Esophagus muscularis mucosa (tissue), 4 donors: ENCODE measurements around the gene CIRBP. TPM values are rescaled to one million over a fixed set of nuclear protein-coding genes. Genes with fewer than 3 reads are reported as not detected.

ENCODE experiments used
- DNase-seq: peaks from one replicate; pipeline ENCODE4 v3.0.0-alpha.2; 2017; ENCODE audit errors: extremely low spot score
- H3K27ac ChIP-seq, 4 donors: fragments of 200-600 bp; sonication (generic); replicated peaks in 1 of 4; 1 replicate in 3 of 4; 2 replicates in 1 of 4; pipeline ENCODE4 v1.5.1; 2016 to 2019; ENCODE audit warnings: mild to moderate bottlenecking in 1 of 4
- H3K27me3 ChIP-seq, 4 donors: fragments of 200-600 bp; sonication (generic); one replicate each; pipeline versions ENCODE4 v1.5.1 to v1.6.0; 2016 to 2019
- H3K36me3 ChIP-seq, 4 donors: fragments of 200-600 bp; sonication (generic); one replicate each; pipeline ENCODE4 v1.5.1; 2016 to 2019
- H3K4me1 ChIP-seq, 4 donors: fragments of 200-600 bp; sonication (generic); one replicate each; pipeline ENCODE4 v1.5.1; 2016 to 2019
- H3K4me3 ChIP-seq, 4 donors: fragments of 200-600 bp; sonication (generic); 1 replicate in 2 of 4; 2 replicates in 2 of 4; pipeline ENCODE4 v1.5.1; 2016 to 2019; ENCODE audit warnings: mild to moderate bottlenecking in 4 of 4, moderate library complexity in 1 of 4
- H3K9me3 ChIP-seq, 4 donors: fragments of 200-600 bp; sonication (generic); 1 replicate in 3 of 4; 2 replicates in 1 of 4; pipeline ENCODE4 v1.5.1; 2016 to 2019
- EP300 ChIP-seq: sonication (generic); formaldehyde crosslinking; IDR thresholded peaks from one replicate; pipeline ENCODE4 v1.6.1; 2017; ENCODE audit warnings: antibody characterized with exemption
- POLR2A ChIP-seq: fragments of 450-650 bp; IDR thresholded peaks from one replicate; pipeline ENCODE4 v1.6.1; 2017; ENCODE audit warnings: antibody characterized with exemption, moderate library complexity, mild to moderate bottlenecking, low read depth
- POLR2AphosphoS5 ChIP-seq, 2 donors: sonication (generic); formaldehyde crosslinking; IDR thresholded peaks; one replicate each; pipeline ENCODE4 v1.6.1; 2017; ENCODE audit warnings: antibody characterized with exemption in 2 of 2
- WGBS: methylation state at CpG from one replicate; pipeline ENCODE4 v1.1.5; 2018; 5-methylcytosine and 5-hydroxymethylcytosine counted together
- intact Hi-C: fragments of 100-400 bp; cut with DNase I; formaldehyde crosslinking; loops from one replicate; pipeline ENCODE4 v1.15.1; 2023
- total RNA-seq, 4 donors: library from RNA; depleted of rRNA; stranded (reverse); fragments of >200 nt; gene quantifications; one replicate each; pipeline versions ENCODE4 v1.1.0 to v1.2.1, GENCODE V29; 2016
- TF ChIP-seq, protein P1 (sequence below), 3 experiments: fragments of 200-600 bp in 2 of 3; fragments of 450-650 bp in 1 of 3; sonication (generic) in 2 of 3; IDR thresholded peaks; one replicate each; pipeline ENCODE4 v1.5.1; 2017 to 2019; ENCODE audit warnings: antibody characterized with exemption in 3 of 3, mild to moderate bottlenecking in 2 of 3, moderate library complexity in 1 of 3

The CIRBP gene
- total RNA-seq, 4 donors from 2014 or later = 236 to 601 (median 429) TPM

DNA sequence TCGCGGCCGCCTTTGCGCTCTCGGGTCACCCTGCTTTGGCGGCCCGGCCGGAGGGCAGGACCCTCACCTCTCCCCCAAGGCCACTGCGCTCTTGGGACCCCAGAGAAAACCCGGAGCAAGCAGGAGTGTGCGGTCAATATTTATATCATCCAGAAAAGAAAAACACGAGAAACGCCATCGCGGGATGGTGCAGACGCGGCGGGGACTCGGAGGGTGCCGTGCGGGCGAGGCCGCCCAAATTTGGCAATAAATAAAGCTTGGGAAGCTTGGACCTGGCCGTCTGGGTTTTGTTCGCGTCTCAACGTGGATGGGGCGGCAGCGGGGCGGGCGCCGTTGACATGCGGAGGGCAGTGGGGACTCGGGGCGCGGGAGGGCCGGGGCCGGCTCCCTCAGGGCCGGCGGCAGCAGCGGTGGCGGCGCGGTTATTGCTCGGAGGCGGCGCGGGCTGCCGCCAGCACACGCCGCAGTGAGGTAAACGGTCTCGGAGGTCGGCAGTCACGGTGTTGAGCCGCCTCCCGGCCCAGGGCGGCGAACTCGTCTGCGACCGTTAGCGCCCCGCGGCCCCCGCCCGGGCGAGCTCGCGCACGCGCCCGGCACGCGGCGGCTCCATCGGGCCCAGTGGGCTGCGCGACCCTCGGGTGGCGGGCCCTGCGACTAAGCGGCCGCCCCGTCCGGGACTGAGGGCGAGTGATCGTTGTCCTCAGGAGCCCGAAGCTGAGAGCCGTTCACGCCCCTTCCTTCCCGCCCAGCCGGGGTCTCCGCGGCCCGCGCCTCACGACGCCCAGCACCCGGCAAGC is 40.8 kb upstream of the CIRBP start:
- H3K27me3 ChIP-seq = no peaks in the 10 kb centered on the region
- H3K36me3 ChIP-seq = peaks cover 24 to 53% (median 50%) of the 10 kb centered on the region in 4 donors
- 96% methylated on average over 100 of the region's 100 CpGs for WGBS
- intact Hi-C loops = no loop called here
- no peak overlapping the region for H3K4me3 ChIP-seq
- H3K4me1 ChIP-seq = peaks cover 13 to 23% (median 20%) of the 10 kb centered on the region in 4 donors
- TF ChIP-seq, protein P1, sequence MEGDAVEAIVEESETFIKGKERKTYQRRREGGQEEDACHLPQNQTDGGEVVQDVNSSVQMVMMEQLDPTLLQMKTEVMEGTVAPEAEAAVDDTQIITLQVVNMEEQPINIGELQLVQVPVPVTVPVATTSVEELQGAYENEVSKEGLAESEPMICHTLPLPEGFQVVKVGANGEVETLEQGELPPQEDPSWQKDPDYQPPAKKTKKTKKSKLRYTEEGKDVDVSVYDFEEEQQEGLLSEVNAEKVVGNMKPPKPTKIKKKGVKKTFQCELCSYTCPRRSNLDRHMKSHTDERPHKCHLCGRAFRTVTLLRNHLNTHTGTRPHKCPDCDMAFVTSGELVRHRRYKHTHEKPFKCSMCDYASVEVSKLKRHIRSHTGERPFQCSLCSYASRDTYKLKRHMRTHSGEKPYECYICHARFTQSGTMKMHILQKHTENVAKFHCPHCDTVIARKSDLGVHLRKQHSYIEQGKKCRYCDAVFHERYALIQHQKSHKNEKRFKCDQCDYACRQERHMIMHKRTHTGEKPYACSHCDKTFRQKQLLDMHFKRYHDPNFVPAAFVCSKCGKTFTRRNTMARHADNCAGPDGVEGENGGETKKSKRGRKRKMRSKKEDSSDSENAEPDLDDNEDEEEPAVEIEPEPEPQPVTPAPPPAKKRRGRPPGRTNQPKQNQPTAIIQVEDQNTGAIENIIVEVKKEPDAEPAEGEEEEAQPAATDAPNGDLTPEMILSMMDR (IDR thresholded peaks at IDR 0.05) = no peak
- TF ChIP-seq POLR2AphosphoS5 (IDR thresholded peaks at IDR 0.05) (no peak), EP300 (no peak), POLR2A (no peak)
- no peak overlapping the region for H3K27ac ChIP-seq
- no peaks in the 10 kb centered on the region for H3K9me3 ChIP-seq
- DNase-seq = no peak

- TF ChIP-seq POLR2A = no peak
- TF ChIP-seq, protein P1 (IDR thresholded peaks at IDR 0.05) = no peak
- TF ChIP-seq EP300 = no peak
- TF ChIP-seq POLR2AphosphoS5 (IDR thresholded peaks at IDR 0.05) = no peak
- H3K36me3 ChIP-seq = peaks cover 20 to 46% (median 41%) of the 10 kb centered on the region in 4 donors
- no peaks in the 10 kb centered on the region for H3K27me3 ChIP-seq
- 95% methylated on average over 52 of the region's 158 CpGs for WGBS
- no peak for DNase-seq
- peaks cover 16 to 22% (median 20%) of the 10 kb centered on the region in 4 donors for H3K4me1 ChIP-seq
- no peaks in the 10 kb centered on the region for H3K9me3 ChIP-seq
- no peak overlapping the region for H3K4me3 ChIP-seq
- intact Hi-C loops = no loop called here
- H3K27ac ChIP-seq = no peak overlapping the region
Observed at GRCh38 chr19:1229056-1229923, 39.8 kb upstream of the CIRBP start.

DNA sequence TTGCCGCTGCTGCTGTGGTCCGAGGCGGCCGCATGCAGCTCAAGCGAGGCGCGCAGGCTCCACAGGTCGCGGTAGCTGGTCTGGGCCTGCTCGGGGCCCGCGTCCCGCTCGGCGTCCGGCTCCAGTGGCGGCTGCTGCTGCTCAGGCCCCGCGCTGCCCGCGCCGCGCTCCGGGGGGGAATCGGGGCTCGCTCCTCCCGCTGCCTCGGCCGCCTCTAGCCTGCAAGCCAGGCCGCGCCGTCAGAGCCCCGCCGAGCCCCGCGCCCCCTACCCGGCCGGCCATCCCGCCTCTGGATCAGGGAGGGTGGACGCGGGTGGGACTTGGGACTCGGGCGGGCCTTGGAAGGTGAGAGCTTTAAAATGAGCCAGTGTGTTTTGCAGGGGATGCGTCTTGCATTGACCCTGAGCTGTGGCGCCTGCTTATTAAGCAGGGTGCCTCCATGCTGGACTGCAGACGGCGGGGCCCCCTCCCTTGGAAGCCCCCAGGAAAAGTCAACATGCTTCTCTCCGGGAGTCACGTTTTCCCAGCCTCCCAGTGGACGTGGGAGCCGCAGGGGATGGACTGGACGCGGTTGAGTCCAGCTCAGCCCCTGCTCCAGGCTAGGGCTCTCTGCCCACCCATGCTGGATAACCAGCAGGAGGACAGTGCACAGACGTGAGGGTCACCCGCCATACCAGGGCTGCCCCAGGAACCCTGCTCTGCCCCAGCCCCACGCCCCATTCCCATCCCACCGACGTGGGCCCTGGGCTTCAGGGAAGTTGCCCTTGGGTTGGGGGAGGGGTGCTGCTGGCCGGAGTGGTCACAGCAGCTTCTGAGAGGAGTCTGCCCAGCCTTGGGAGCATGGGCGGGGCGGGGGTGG is 39.0 kb upstream of the CIRBP start:
- no peaks in the 10 kb centered on the region for H3K9me3 ChIP-seq
- H3K4me3 ChIP-seq = no peak overlapping the region
- H3K36me3 ChIP-seq = peaks cover 20 to 39% (median 32%) of the 10 kb centered on the region in 4 donors
- WGBS = 84% methylated on average over 29 of the region's 61 CpGs
- no peaks in the 10 kb centered on the region for H3K27me3 ChIP-seq
- intact Hi-C loops = no loop called here
- H3K27ac ChIP-seq = no peak overlapping the region
- TF ChIP-seq POLR2A (no peak), EP300 (no peak), POLR2AphosphoS5 (IDR thresholded peaks at IDR 0.05) (no peak)
- TF ChIP-seq, protein P1 (IDR thresholded peaks at IDR 0.05) = no peak
- H3K4me1 ChIP-seq = peaks cover 16 to 22% (median 20%) of the 10 kb centered on the region in 4 donors
- no peak for DNase-seq

- Histone ChIP-seq H3K4me3 (no peak overlapping the region), H3K27ac (no peak overlapping the region), H3K36me3 (peaks cover 20 to 31% (median 24%) of the 10 kb centered on the region in 4 donors), H3K4me1 (peaks cover 16 to 24% (median 20%) of the 10 kb centered on the region in 4 donors), H3K9me3 (no peaks in the 10 kb centered on the region), H3K27me3 (no peaks in the 10 kb centered on the region)
- TF ChIP-seq, protein P1 (IDR thresholded peaks at IDR 0.05) = no peak
- TF ChIP-seq POLR2A = no peak
- TF ChIP-seq POLR2AphosphoS5 (IDR thresholded peaks at IDR 0.05) = no peak
- TF ChIP-seq EP300 = no peak
- no peak for DNase-seq
- intact Hi-C loops = no loop called here
- WGBS = 86% methylated on average over 10 of the region's 38 CpGs
Observed at GRCh38 chr19:1230783-1231489, 38.2 kb upstream of the CIRBP start.
